ENCODE data around the gene ARRB1.

The ARRB1 gene

GRCh38 chr11:75330291-75330690, 21.2 kb downstream of the ARRB1 start:
- DNase-seq (ENCODE audit: low read depth, low spot score): no peak

GRCh38 chr11:75328426-75329277, 22.8 kb downstream of the ARRB1 start:
- H3K4me3 ChIP-seq (ENCODE audit: low read length): peak overlapping the region; percentile 15
- peak; percentile 85 for DNase-seq (ENCODE audit: low read depth, low spot score)

More at GRCh38 chr11:75330291-75330690, 21.2 kb downstream of the ARRB1 start:
- H3K4me3 ChIP-seq (ENCODE audit: low read length): no peak overlapping the region

DNA sequence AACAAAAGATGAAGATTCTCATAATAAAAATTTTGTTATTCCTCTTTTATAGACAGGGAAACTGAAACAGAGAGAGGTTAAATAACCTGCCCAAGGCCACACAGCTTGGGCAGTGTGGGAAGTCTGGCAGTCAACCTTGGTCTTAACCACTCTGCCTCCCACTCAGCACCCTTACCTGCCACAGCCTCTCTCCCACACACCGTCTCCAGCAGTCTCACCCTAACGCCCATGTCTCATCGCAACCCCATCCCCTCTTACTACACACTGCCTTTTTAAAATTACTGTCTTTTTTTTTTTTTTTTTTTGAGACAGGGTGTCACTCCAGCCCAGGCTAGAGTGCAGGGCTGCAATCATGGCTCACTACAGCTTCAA, 25.0 kb downstream of the ARRB1 start:
- H3K4me3 ChIP-seq (ENCODE audit: low read length): no peak overlapping the region
- no peak for DNase-seq (ENCODE audit: low read depth, low spot score)

DNA sequence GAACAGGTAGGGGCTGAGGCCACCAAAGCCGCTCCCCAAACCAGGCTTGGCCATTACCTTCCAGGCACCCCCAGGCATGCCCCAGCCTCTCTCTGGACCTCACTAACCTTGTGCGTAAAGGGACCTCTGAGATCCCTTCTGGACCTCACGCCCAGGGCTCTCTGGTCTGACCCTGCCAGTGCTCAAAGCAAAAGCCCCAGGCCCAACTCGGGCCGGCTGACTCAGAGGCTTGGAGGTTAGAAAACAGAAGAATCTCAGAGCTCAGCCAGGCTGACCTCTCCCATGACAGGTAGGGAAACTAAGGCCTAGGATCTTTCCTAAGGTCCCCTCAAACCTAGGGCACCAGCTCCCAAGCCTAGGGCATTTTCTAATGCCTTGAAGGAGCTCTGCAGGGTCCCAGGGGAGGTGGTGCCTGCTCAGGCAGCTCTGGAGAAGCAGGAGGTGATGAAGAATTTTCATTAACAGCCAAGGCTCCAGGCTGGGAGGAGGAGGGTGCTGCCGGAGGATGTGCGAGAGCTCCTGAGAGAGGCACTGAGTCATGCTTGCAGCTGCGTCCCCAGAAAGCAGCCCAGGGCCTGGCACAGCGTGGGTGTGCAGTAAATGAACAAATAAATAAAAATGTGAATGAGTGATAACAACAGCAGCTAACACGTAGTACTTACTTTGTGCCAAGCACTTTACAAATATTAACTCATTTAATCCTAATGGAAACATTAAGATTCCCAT, 25.6 kb downstream of the ARRB1 start:
- H3K4me3 ChIP-seq (ENCODE audit: low read length): no peak overlapping the region
- DNase-seq (ENCODE audit: low read depth, low spot score): no peak

- DNase-seq (ENCODE audit: low read depth, low spot score): no peak
- no peak overlapping the region for H3K4me3 ChIP-seq (ENCODE audit: low read length)
Observed at GRCh38 chr11:75324740-75325139, 26.7 kb downstream of the ARRB1 start.

GRCh38 chr11:75324189-75324588, 27.3 kb downstream of the ARRB1 start:
- no peak for DNase-seq (ENCODE audit: low read depth, low spot score)
- H3K4me3 ChIP-seq (ENCODE audit: low read length): no peak overlapping the region

DNA sequence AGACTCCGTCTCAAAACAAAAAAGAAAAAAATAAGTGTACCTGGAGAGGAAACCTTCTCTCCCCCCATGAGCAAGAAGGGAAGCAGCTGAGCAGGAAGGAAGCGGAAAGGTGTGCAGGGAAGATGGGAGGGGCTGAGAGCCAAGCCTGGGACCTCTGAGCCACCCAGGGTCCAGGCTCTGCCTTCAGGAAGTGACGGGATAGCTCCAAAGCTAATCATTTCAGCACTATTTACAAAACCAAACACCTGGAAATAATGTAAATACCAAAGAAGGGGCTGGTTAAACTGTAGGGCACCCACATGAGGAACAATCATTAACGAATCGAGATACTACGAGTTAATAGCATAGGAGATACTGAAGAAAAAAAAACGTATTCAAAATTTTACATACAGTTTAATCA, 27.9 kb downstream of the ARRB1 start:
- DNase-seq (ENCODE audit: low read depth, low spot score): no peak
- H3K4me3 ChIP-seq (ENCODE audit: low read length): no peak overlapping the region

DNA sequence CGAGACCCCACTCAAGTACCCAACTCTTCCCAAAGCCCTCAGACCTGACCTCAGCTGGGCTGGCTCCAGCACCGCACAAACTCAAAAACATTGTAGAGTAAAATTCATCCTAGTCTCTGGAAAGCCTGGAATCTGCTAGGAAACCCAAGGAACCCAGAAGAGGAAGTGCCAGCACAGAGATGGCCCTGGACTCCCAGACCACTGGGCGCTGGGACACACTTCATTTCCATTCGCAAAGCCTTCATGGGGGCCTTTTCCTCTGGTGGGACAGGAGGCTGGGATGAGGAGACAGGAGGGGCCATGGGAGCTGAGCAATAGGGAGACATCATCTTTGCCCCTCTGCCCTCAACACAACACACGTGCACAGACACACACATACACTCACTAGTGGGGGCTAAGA, 30.8 kb downstream of the ARRB1 start:
- DNase-seq (ENCODE audit: low read depth, low spot score): no peak
- no peak overlapping the region for H3K4me3 ChIP-seq (ENCODE audit: low read length)

- DNase-seq (ENCODE audit: low read depth, low spot score): no peak
- no peak overlapping the region for H3K4me3 ChIP-seq (ENCODE audit: low read length)
Observed at GRCh38 chr11:75320046-75320618, 31.3 kb downstream of the ARRB1 start.

DNA sequence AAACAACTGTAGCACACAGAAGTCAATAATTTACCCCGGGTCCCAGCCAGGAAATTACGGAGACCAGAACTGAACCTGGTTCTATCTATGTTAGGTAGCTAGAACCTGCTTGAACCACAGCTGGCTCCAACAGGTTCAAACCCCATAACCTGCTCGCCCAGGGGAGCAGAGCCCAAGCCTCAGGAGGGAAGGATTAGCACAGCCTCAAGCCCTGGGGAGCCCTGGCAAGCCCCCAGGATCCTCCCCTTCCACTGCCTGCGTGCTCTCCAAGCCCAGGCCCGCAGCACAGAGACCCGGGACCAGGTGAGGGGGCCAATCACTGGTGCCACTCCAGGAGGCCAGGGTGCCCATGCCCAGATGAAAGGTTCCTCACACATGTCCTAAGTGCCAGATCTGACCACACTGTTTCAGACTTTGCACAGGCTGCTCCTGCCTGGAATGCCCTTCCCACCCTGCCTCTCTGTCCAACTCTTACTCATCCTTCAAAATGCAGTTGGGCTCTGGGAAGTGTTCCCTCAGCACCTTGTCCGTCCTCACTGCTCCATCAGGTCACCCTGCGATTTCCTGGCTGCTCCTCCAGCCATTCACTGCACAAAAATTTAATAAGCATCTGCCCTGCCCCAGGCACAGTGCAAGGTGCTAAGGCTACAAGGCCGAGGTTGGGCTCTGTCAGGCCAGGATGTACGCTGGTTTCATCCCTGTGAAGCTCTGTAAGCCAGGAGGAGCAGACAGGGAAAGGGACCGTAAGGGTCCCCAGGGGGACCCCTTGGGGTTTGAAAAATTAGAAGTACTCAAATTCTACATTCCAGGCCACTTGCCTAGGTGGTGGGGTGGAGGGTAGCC, 32.2 kb downstream of the ARRB1 start:
- DNase-seq (ENCODE audit: low read depth, low spot score): no peak
- H3K4me3 ChIP-seq (ENCODE audit: low read length): no peak overlapping the region

DNA sequence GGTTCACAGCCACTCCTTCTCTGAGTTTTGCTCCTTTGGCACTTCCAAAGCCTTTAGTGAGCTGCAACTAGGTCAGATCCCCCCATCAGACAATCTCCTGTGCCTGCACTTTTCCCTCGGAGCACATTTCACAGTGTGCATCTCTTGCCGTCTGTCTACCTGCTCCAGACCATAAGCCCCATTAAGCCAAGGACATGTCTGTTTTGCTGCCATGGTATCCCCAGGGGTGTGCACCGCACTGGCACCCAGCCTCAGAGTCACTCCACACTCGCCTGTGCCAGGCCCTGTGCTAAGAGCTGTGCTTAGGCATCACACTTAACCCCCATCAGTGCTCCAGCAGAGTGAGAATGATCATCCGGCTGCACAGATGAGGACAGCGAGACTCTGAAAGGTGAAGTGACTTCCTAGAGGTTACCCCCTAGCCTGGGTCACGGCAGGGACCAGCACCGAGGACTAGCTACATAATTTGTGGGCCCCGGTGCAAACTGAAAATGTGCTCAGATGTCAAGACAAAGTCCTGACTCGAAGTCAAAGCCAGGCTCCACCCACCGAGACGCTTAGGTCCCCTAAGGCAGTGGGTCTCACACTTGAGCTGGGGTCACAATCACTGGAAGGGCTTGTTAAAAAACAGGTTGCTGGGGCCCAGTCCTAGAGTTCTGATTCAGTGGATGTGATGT, 33.9 kb downstream of the ARRB1 start:
- H3K4me3 ChIP-seq (ENCODE audit: low read length): no peak overlapping the region
- DNase-seq (ENCODE audit: low read depth, low spot score): no peak

DNA sequence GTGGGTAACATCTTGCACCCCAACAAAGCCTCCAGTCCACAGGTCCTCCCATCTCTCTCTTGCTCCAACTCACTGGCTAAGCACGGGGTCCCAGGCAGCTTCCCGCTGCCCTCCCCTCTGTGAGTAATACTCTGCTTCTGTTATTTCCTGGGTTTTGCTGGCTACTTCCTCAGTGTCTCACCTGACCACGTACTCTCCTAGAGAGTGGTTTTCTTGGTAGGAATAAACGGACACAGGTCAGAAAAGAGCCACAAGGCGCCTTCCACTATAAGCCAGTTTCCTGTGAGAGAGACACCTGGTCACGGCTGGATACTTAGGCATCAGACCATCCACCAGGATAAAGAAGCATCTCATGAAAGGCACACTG, 36.0 kb downstream of the ARRB1 start:
- no peak for DNase-seq (ENCODE audit: low read depth, low spot score)

DNA sequence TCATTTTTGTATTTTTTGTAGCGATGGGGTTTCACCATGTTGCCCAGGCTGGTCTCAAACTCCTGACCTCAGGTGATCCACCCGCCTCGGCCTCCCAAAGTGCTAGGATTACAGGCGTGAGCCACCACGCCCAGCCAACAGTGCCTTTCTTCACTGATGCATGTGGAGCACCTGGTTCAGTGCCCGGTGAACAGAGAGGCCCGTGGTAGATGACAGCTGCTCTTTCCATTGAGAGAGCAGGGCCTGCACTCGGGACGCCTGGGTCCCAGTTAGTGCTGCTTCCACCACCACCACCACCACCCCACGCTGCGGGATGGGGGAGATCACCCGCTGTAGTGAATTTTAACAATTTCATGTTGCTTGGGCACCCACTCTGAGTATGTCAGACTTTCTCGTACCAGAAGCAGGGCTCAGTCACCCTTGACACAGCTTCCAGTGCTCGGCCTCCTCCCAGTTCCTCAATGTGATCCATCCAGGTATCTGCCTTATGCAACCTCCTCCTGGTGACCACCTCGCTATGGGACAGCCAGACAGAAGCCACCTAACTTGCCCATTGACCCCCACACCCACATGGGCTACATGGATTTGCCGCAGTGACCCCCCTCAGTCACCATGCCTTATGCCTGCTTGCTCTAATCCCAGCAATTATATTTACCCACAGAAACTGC, 36.6 kb downstream of the ARRB1 start:
- H3K4me3 ChIP-seq (ENCODE audit: low read length): no peak overlapping the region
- DNase-seq (ENCODE audit: low read depth, low spot score): no peak

More for the DNA sequence above, 36.0 kb downstream of the ARRB1 start:
- no peak overlapping the region for H3K4me3 ChIP-seq (ENCODE audit: low read length)

- DNase-seq (ENCODE audit: low read depth, low spot score): no peak
Observed at GRCh38 chr11:75313513-75314272, 37.8 kb downstream of the ARRB1 start.

GRCh38 chr11:75312346-75312745, 39.1 kb downstream of the ARRB1 start:
- DNase-seq (ENCODE audit: low read depth, low spot score): no peak
- no peak overlapping the region for H3K4me3 ChIP-seq (ENCODE audit: low read length)

More at GRCh38 chr11:75313513-75314272, 37.8 kb downstream of the ARRB1 start:
- no peak overlapping the region for H3K4me3 ChIP-seq (ENCODE audit: low read length)

GRCh38 chr11:75311858-75312288, 39.6 kb downstream of the ARRB1 start:
- no peak for DNase-seq (ENCODE audit: low read depth, low spot score)
- H3K4me3 ChIP-seq (ENCODE audit: low read length): no peak overlapping the region

DNA sequence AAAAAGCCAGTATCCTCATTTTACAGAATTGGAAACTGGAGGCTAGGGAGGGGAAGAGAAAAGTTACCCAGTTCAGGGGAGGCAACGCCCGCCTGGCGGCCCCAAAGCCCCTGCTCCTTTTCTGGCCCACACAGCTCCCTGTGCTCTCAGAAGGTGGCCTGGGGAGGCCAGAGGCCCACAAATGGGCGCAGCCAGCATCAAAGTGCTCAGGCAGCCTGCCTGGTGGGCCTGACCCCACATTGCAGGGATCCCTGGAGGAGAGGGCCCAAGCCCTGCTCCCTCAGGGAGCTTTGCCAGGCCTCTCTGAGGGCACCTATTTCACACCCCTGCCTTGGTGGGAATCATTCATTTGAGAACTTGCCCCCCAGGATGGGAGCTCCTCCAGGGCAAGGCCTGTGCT, 42.5 kb downstream of the ARRB1 start:
- no peak overlapping the region for H3K4me3 ChIP-seq (ENCODE audit: low read length)
- no peak for DNase-seq (ENCODE audit: low read depth, low spot score)

GRCh38 chr11:75308116-75308515, 43.3 kb downstream of the ARRB1 start:
- no peak overlapping the region for H3K4me3 ChIP-seq (ENCODE audit: low read length)
- no peak for DNase-seq (ENCODE audit: low read depth, low spot score)
